Measurements from ENCODE around the gene TCFL5.

GRCh38 chr20:62876501-62876901 lies 14.9 kb upstream of the TCFL5 start:
- TF ChIP-seq CTCF (conservative IDR thresholded peaks at IDR 0.05) (no peak), EZH2 (IDR thresholded peaks at IDR 0.05; ENCODE audit: low read depth) (no peak)
